Measurements from ENCODE around the gene TENT5C.

The TENT5C gene

GRCh38 chr1:117579221-117579906, 26.5 kb upstream of the TENT5C start:
- TF ChIP-seq ZNF274 (IDR thresholded peaks at IDR 0.05; ENCODE audit: low read depth, low read length): no peak
- no peak overlapping the region for H3K4me3 ChIP-seq (ENCODE audit: low read length)

DNA sequence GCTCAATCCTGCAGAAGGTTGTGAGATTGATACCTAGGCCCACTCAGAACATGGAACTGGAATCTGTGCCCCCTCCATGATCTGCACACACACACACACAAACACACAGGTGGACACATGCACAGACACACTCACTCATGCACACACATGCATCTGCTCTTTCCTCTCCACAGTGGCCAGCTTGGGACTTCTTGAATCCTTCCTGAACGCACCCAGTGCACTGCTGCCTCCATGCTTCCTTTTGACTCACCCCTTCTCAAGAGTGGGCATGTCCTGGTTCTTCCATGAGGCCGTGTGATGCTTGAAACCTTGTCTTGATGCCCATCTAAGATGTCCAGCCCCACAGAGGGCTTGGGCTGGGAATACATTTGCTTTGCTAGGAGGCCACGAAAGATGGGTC, 25.4 kb upstream of the TENT5C start:
- H3K4me3 ChIP-seq (ENCODE audit: low read length): no peak overlapping the region
- no peak for TF ChIP-seq ZNF274 (IDR thresholded peaks at IDR 0.05; ENCODE audit: low read depth, low read length)

- no peak overlapping the region for H3K4me3 ChIP-seq (ENCODE audit: low read length)
- no peak for TF ChIP-seq ZNF274 (IDR thresholded peaks at IDR 0.05; ENCODE audit: low read depth, low read length)
Measured at GRCh38 chr1:117580882-117581281, 25.0 kb upstream of the TENT5C start.

DNA sequence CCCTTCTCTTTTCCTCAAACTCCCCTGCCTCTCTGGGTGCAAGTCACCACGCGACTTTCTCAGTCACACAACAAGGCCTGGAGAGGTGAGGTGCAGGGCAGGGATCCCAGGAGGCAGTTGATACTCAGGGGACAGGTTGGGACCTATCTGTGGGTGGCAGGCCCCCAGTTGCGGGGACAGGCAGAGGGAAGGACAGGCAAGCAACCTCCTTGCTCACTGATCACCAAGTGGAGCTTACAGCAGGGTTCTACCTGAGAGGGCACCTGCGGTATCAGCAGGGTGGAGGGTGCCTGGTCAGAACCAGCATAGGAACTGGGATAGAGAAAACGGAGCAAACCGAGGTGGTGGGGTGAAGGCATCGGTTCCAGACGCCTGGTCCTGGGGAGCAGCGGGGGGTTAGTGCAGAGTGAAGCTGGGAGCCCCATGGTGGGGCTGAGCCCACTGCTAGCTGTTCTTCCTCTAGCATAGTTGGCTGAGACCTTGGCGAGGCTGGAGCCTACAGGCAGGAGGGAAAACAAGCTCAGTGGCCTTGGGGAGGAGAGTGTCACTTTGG, 24.4 kb upstream of the TENT5C start:
- TF ChIP-seq ZNF274 (IDR thresholded peaks at IDR 0.05; ENCODE audit: low read depth, low read length): no peak
- H3K4me3 ChIP-seq (ENCODE audit: low read length): no peak overlapping the region

DNA sequence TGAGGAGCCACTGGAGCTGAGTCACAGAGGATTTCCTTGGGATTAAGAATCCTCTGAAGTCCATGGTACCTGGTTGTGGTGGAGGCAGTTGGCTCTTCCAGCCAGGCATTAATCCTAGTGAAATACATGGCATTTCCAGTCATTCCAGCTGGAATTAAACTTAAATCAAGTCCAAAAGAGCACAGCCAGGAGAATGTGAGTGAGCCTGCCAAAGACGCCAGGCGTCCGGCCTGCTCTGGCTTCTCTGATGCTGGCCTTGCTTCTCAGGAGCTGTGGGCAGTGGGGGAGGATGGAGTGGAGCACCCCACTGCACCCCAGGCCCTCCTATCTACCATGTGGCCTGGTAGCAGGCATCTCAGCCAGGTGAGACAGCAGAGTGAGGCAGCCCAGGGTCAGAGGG, 23.4 kb upstream of the TENT5C start:
- TF ChIP-seq ZNF274 (IDR thresholded peaks at IDR 0.05; ENCODE audit: low read depth, low read length): no peak
- H3K4me3 ChIP-seq (ENCODE audit: low read length): no peak overlapping the region

DNA sequence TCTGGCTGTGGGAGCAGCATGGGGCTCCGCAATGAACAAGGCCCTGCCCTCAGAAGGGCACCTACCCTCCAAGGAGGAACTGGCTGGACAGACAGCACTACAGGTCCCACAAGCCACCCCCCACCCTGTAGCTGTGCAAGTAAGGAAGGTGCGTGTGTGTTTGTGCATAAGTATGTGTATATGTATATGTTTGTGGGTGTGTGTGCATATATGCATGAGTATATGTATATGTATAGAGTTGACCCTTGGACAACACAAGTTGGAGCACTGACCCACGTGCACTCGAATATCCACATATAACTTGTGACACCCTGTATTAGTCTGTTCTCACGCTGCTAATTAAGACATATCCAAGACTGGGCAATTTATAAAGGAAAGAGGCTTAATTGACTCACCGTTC, 22.6 kb upstream of the TENT5C start:
- no peak overlapping the region for H3K4me3 ChIP-seq (ENCODE audit: low read length)
- no peak for TF ChIP-seq ZNF274 (IDR thresholded peaks at IDR 0.05; ENCODE audit: low read depth, low read length)

DNA sequence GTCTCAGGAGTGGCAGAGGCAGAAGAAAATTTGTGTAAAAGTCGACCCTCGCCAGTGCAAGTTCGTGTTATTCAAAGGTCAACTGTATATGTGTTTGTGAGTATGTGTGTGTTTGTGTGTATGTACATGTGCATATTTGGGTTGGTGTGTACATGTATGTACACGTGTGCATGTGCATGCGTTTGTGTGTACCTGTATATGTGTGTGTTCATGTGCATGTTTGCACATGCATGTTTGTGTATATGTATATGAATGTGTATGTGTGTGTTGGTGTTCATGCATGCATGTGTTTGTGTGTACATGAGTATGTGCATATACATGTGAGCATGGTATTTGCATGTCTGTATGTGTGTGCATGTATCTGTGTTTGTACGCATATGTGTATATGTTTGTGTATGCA, 21.7 kb upstream of the TENT5C start:
- no peak for TF ChIP-seq ZNF274 (IDR thresholded peaks at IDR 0.05; ENCODE audit: low read depth, low read length)

DNA sequence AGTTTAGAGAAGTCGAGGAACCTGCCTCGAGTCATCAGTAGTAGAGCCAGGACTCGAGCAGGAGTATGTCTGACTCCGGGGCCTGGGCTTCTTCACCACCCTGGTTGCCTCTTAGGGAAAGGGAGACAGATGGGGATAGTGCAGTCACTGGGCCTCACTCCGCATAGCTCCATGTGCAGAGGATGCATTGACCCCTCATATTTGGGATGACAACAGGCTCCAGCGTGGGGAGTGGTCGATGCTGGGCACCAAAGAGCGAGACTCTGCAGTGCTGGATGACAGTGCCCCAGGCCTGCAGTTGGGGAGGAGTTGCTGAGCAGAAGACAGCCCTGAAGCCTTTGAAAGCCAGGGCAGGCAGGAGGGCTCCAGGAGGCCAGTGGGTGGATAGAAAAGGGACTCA, 20.8 kb upstream of the TENT5C start:
- no peak for TF ChIP-seq ZNF274 (IDR thresholded peaks at IDR 0.05; ENCODE audit: low read depth, low read length)
- no peak overlapping the region for H3K4me3 ChIP-seq (ENCODE audit: low read length)

More for the DNA sequence above, 21.7 kb upstream of the TENT5C start:
- no peak overlapping the region for H3K4me3 ChIP-seq (ENCODE audit: low read length)

- no peak for TF ChIP-seq ZNF274 (IDR thresholded peaks at IDR 0.05; ENCODE audit: low read depth, low read length)
- no peak overlapping the region for H3K4me3 ChIP-seq (ENCODE audit: low read length)
Measured at GRCh38 chr1:117586337-117586736, 19.5 kb upstream of the TENT5C start.

DNA sequence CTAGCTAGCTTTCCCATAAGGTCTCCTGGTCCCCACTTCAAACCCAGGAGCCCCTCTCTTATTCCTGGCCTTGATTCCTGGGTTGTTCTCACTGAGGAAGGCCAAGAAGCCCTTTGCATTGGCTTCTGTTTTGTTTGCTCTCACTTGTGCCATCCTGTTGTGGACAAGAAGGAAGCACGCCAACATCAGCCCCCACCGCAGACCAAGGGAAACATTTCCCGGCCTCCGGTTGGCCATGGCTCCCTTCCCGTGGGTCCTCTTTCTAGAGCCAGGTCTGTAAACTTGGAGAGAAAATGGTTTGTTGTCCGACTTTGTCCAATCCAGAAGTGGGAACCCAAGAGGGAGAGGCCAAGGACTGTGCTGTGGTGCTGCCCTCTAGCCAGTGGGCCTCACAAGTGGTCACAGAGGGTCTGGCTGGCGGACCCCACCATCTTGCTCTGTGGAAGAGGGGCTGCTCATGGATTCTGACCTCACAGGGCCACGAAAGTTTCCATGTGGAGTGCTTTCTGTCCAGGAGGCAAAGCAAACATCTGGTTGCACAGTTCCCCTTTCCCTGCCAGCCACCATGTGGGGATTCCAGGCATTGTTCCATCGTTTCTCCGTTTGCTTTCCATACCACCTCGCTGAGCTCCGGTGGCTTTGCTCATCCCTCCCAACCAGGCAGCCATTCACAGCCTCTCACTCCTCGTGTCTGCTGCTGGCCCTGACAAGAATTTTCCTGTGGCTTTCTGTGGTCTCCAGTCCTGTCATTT, 18.9 kb upstream of the TENT5C start:
- no peak for TF ChIP-seq ZNF274 (IDR thresholded peaks at IDR 0.05; ENCODE audit: low read depth, low read length)
- no peak overlapping the region for H3K4me3 ChIP-seq (ENCODE audit: low read length)

GRCh38 chr1:117587499-117588356, 18.1 kb upstream of the TENT5C start:
- no peak overlapping the region for H3K4me3 ChIP-seq (ENCODE audit: low read length)
- no peak for TF ChIP-seq ZNF274 (IDR thresholded peaks at IDR 0.05; ENCODE audit: low read depth, low read length)

- no peak overlapping the region for H3K4me3 ChIP-seq (ENCODE audit: low read length)
- no peak for TF ChIP-seq ZNF274 (IDR thresholded peaks at IDR 0.05; ENCODE audit: low read depth, low read length)
Measured at GRCh38 chr1:117589544-117589943, 16.3 kb upstream of the TENT5C start.

DNA sequence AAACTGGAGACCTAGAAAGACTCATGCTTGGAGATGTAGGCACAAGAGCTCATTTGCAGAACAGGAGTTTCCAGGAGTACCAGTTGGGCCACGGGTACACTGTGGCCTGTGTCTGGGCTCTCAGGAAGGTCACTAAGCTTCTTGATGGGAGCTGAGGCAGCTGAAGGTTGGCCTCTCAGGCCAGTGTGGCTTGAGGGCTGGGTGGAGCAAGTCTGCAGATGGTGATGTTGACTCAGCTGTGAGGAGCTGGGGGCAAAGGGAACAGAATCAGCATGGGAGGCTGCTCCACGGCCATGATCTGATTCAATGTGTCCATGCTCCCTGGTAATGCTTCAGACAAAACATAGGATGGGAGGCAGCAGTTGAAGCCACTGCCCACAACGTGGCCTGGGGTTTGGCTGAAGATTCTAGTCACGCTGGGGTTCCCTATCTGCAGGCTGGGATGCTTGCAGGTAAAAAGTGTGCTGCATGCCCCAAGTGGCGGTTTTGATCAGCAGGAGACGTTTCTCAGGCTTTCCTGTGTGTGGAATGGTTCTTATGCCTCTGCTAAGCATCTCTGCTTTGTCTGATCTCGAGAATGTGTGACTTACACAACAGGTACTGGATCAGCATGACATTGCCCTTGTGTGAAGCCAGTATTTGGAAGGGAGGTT, 15.4 kb upstream of the TENT5C start:
- no peak for TF ChIP-seq ZNF274 (IDR thresholded peaks at IDR 0.05; ENCODE audit: low read depth, low read length)
- H3K4me3 ChIP-seq (ENCODE audit: low read length): no peak overlapping the region

DNA sequence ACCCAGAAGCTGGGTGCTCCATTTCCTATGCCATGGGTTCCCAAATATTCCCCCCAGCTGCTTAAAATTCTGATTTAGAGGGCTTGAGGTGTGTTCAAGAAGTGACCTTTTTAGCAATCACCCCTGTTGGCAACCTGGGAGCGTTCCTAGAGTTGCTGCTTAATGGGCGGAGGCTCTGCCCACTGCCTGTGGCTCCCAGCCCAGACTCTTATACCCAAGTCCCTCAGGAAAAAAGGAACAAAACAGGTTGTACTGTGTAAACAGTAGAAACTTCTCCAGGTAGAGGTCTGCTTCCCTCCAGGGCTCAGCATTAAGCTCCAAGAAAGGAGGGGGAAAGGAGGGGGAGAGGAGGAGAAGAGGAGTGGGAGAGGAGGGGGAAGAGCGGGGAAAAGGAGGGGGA, 14.6 kb upstream of the TENT5C start:
- H3K4me3 ChIP-seq (ENCODE audit: low read length): no peak overlapping the region
- TF ChIP-seq ZNF274 (IDR thresholded peaks at IDR 0.05; ENCODE audit: low read depth, low read length): no peak
